ENCODE results near the gene KRT10. TPM values are rescaled to one million over a fixed set of nuclear protein-coding genes. Genes with fewer than 3 reads are reported as not detected.

KRT10 gene
- total RNA-seq, 1 experiment from 2014 or later = 48.6 TPM

GRCh38 chr17:40832840-40833239 is 10.4 kb upstream of the KRT10 start:
- BruUV-seq (replicated peaks) = no TSS peak

GRCh38 chr17:40830085-40830776 is 7.8 kb upstream of the KRT10 start:
- CTCF ChIA-PET = no interaction called here
- Histone ChIP-seq H3K36me3 (ENCODE audit: control insufficient read depth, insufficient read depth, low read length) (no peaks in the 10 kb centered on the region), H3K27me3 (replicated peaks; ENCODE audit: control insufficient read depth, insufficient read depth, low read length) (no peaks in the 10 kb centered on the region), H3K4me3 (ENCODE audit: low read depth, low read length) (no peak overlapping the region), H3K9me3 (no peaks in the 10 kb centered on the region), H3K4me1 (no peaks in the 10 kb centered on the region)
- TF ChIP-seq CTCF (IDR thresholded peaks at IDR 0.05; ENCODE audit: insufficient read depth in 1 of 2, low read depth in 1 of 2, low read length in 1 of 2, severe bottlenecking in 1 of 2, unreplicated experiment in 1 of 2) = no peak
- POLR2A ChIA-PET = no interaction called here
- intact Hi-C loops (cut with micrococcal nuclease; ENCODE audit: unreplicated experiment) = no loop called here
- no peaks in the 10 kb centered on the region for H3K4me1 Mint-ChIP-seq (ENCODE audit: low read depth, unreplicated experiment)
- no peaks in the 10 kb centered on the region for H3K9me3 Mint-ChIP-seq (ENCODE audit: unreplicated experiment)
- no peak for DNase-seq
- H3K4me3 Mint-ChIP-seq (ENCODE audit: unreplicated experiment) = no peak overlapping the region
- H3K27ac Mint-ChIP-seq (ENCODE audit: unreplicated experiment) = no peak overlapping the region
- H3K36me3 Mint-ChIP-seq (ENCODE audit: insufficient read depth, unreplicated experiment) = no peaks in the 10 kb centered on the region
- no peaks in the 10 kb centered on the region for H3K27me3 Mint-ChIP-seq (ENCODE audit: insufficient read depth, unreplicated experiment)
- BruUV-seq (replicated peaks) = no TSS peak

More at GRCh38 chr17:40832840-40833239, 10.4 kb upstream of the KRT10 start:
- Mint-ChIP-seq H3K27ac (ENCODE audit: unreplicated experiment) (no peak overlapping the region), H3K36me3 (ENCODE audit: insufficient read depth, unreplicated experiment) (no peaks in the 10 kb centered on the region), H3K9me3 (ENCODE audit: unreplicated experiment) (no peaks in the 10 kb centered on the region), H3K4me1 (ENCODE audit: low read depth, unreplicated experiment) (no peaks in the 10 kb centered on the region), H3K4me3 (ENCODE audit: unreplicated experiment) (no peak overlapping the region), H3K27me3 (ENCODE audit: insufficient read depth, unreplicated experiment) (no peaks in the 10 kb centered on the region)
- H3K4me1 ChIP-seq = no peaks in the 10 kb centered on the region
- no peaks in the 10 kb centered on the region for H3K27me3 ChIP-seq (replicated peaks; ENCODE audit: control insufficient read depth, insufficient read depth, low read length)
- no peaks in the 10 kb centered on the region for H3K36me3 ChIP-seq (ENCODE audit: control insufficient read depth, insufficient read depth, low read length)
- CTCF ChIA-PET = interaction anchor here (0.6 kb wide), 1 partner anchor 656 kb away, joined by 3 read pairs; no protein-coding TSS in a partner anchor
- H3K9me3 ChIP-seq = no peaks in the 10 kb centered on the region
- intact Hi-C loops (cut with micrococcal nuclease; ENCODE audit: unreplicated experiment) = no loop called here
- no peak for DNase-seq
- H3K4me3 ChIP-seq (ENCODE audit: low read depth, low read length) = no peak overlapping the region
- TF ChIP-seq CTCF (IDR thresholded peaks at IDR 0.05; ENCODE audit: insufficient read depth in 1 of 2, low read depth in 1 of 2, low read length in 1 of 2, severe bottlenecking in 1 of 2, unreplicated experiment in 1 of 2) = no peak
- POLR2A ChIA-PET = interaction anchor here (1.0 kb wide), 1 partner anchor 14 kb away, joined by 4 read pairs; no protein-coding TSS in a partner anchor

- no peaks in the 10 kb centered on the region for H3K36me3 ChIP-seq (ENCODE audit: control insufficient read depth, insufficient read depth, low read length)
These were observed 6.1 kb upstream of the KRT10 start for GRCh38 chr17:40828454-40829044.

More at GRCh38 chr17:40828454-40829044, 6.1 kb upstream of the KRT10 start:
- H3K27me3 ChIP-seq (replicated peaks; ENCODE audit: control insufficient read depth, insufficient read depth, low read length) = no peaks in the 10 kb centered on the region
- no peaks in the 10 kb centered on the region for H3K9me3 ChIP-seq
- H3K4me3 ChIP-seq (ENCODE audit: low read depth, low read length) = no peak overlapping the region
- no peaks in the 10 kb centered on the region for H3K27me3 Mint-ChIP-seq (ENCODE audit: insufficient read depth, unreplicated experiment)
- no peak for TF ChIP-seq CTCF (IDR thresholded peaks at IDR 0.05; ENCODE audit: insufficient read depth in 1 of 2, low read depth in 1 of 2, low read length in 1 of 2, severe bottlenecking in 1 of 2, unreplicated experiment in 1 of 2)
- ChIA-PET POLR2A (no interaction called here), CTCF (no interaction called here)
- DNase-seq = no peak
- H3K4me1 ChIP-seq = no peaks in the 10 kb centered on the region
- no TSS peak for BruUV-seq (replicated peaks)
- no peaks in the 10 kb centered on the region for H3K36me3 Mint-ChIP-seq (ENCODE audit: insufficient read depth, unreplicated experiment)
- no peaks in the 10 kb centered on the region for H3K9me3 Mint-ChIP-seq (ENCODE audit: unreplicated experiment)
- no peak overlapping the region for H3K27ac Mint-ChIP-seq (ENCODE audit: unreplicated experiment)
- intact Hi-C loops (cut with micrococcal nuclease; ENCODE audit: unreplicated experiment) = no loop called here
- H3K4me3 Mint-ChIP-seq (ENCODE audit: unreplicated experiment) = no peak overlapping the region
- no peaks in the 10 kb centered on the region for H3K4me1 Mint-ChIP-seq (ENCODE audit: low read depth, unreplicated experiment)
